HepG2 (cell line): ENCODE measurements around the gene LCE1B. TPM values are rescaled to one million over a fixed set of nuclear protein-coding genes. Genes with fewer than 3 reads are reported as not detected.
A peak's percentile ranks its signal among the peaks of the same experiment; 100 is the strongest.

Source experiments
- ATAC-seq: fragments of 200-7000 bp; cut with Tn5 transposase; 3 replicates; pipeline ENCODE4 v1.9.1; 2020; ENCODE audit warnings: mild to moderate bottlenecking, moderate library complexity
- BruUV-seq: library from RNA; stranded (reverse); fragments of 400-500 nt; replicated peaks from 2 replicates; lab custom pipeline; 2021; lab: Mats Ljungman, UMichigan
- CTCF ChIA-PET: fragments of 300-600 bp; formaldehyde crosslinking; extraction: SDS; loops from one replicate; lab custom pipeline; 2021; ENCODE audit warnings: low total read pairs, inconsistent platforms, low intra/inter-chr PET ratio; lab: Yijun Ruan, JAX
- POLR2A ChIA-PET: fragments of 350-600 bp; sonication (Branson Sonifier 250); formaldehyde crosslinking; loops from one replicate; lab custom pipeline; 2020; ENCODE audit warnings: antibody characterized with exemption, inconsistent platforms; lab: Yijun Ruan, JAX
- DNase-seq: peaks from one replicate; pipeline ENCODE4 v3.0.0-alpha.2; 2015; ENCODE audit warnings: low spot score
- FAIRE-seq: peaks from 3 replicates; lab custom pipeline; 2011; peaks lifted over from hg19 to GRCh38; lab: Jason Lieb, UNC
- H2AFZ ChIP-seq: one replicate; pipeline ENCODE4 v1.6.1; 2011; ENCODE audit warnings: low read length, inconsistent platforms
- H3K27ac ChIP-seq: fragments of 300-600 bp; 3 replicates; pipeline ENCODE4 v1.8.0; 2011; ENCODE audit warnings: mixed run types, mild to moderate bottlenecking, mixed read lengths, low read length, inconsistent platforms; ENCODE audit not compliant: insufficient read depth; ENCODE audit errors: extremely low read length
- H3K27me3 ChIP-seq, 2 experiments: fragments of 200-600 bp in 1 of 2; 2 replicates in 1 of 2; 3 replicates in 1 of 2; pipeline versions ENCODE4 v1.6.0 to v1.8.0; 2011; ENCODE audit warnings: low read length in 2 of 2, mild to moderate bottlenecking in 2 of 2, moderate library complexity in 2 of 2, inconsistent platforms in 1 of 2; ENCODE audit not compliant: insufficient read depth in 2 of 2, control insufficient read depth in 1 of 2
- H3K36me3 ChIP-seq, 2 experiments: fragments of 200-600 bp in 1 of 2; replicated peaks in 1 of 2; 2 replicates in 1 of 2; 3 replicates in 1 of 2; pipeline versions ENCODE4 v1.5.1 to v1.8.0; 2011; ENCODE audit warnings: low read length in 2 of 2, inconsistent platforms in 1 of 2; ENCODE audit not compliant: insufficient read depth in 2 of 2, control insufficient read depth in 1 of 2
- H3K4me1 ChIP-seq: 2 replicates; pipeline ENCODE4 v1.5.1; 2012; ENCODE audit warnings: low read length, inconsistent platforms; ENCODE audit not compliant: insufficient read depth
- H3K4me2 ChIP-seq: 2 replicates; pipeline ENCODE4 v1.6.0; 2011; ENCODE audit warnings: low read depth, low read length, inconsistent platforms
- H3K4me3 ChIP-seq, 3 experiments: fragments of 200-600 bp in 1 of 3; sonication (generic), shearing (Covaris generic) in 1 of 3; replicated peaks in 1 of 3; 2 replicates each; pipeline ENCODE4 v1.5.1; 2011 to 2016; ENCODE audit warnings: low read length in 3 of 3, inconsistent platforms in 2 of 3, low read depth in 2 of 3, mild to moderate bottlenecking in 2 of 3, control low read depth in 1 of 3, mixed read lengths in 1 of 3; ENCODE audit not compliant: insufficient read depth in 1 of 3
- H3K79me2 ChIP-seq: one replicate; pipeline ENCODE4 v1.6.1; 2011; ENCODE audit warnings: low read length, inconsistent platforms; ENCODE audit not compliant: insufficient read depth
- H3K9ac ChIP-seq: 2 replicates; pipeline ENCODE4 v1.6.0; 2011; ENCODE audit warnings: mild to moderate bottlenecking, low read depth, low read length, inconsistent platforms; ENCODE audit not compliant: insufficient read depth
- H3K9me3 ChIP-seq: 2 replicates; pipeline ENCODE4 v1.5.1; 2012; ENCODE audit warnings: mild to moderate bottlenecking, low read length
- H4K20me1 ChIP-seq: 2 replicates; pipeline ENCODE4 v1.6.0; 2011; ENCODE audit warnings: inconsistent platforms, mild to moderate bottlenecking, low read length, moderate library complexity; ENCODE audit not compliant: insufficient read depth
- HDAC6 ChIP-seq: fragments of 200-600 bp; sonication (generic); IDR thresholded peaks from 2 replicates; pipeline ENCODE4 v1.7.0; 2017; ENCODE audit warnings: mild to moderate bottlenecking, antibody characterized with exemption, low read length, low read depth
- PATZ1 ChIP-seq: sonication (generic); formaldehyde crosslinking; IDR thresholded peaks from 2 replicates; pipeline ENCODE4 v1.4.0; 2020; ENCODE audit warnings: missing genetic modification reagents
- PBX2 ChIP-seq: IDR thresholded peaks from 2 replicates; pipeline ENCODE4 v1.6.1; 2016; ENCODE audit warnings: control low read depth
- SKIL ChIP-seq: sonication (generic); formaldehyde crosslinking; IDR thresholded peaks from 2 replicates; pipeline ENCODE4 v1.8.0; 2022; ENCODE audit warnings: missing genetic modification reagents, mild to moderate bottlenecking, moderate library complexity, borderline replicate concordance
- TBX2 ChIP-seq: sonication (generic); formaldehyde crosslinking; IDR thresholded peaks from 2 replicates; pipeline ENCODE4 v1.5.0; 2020; ENCODE audit warnings: missing genetic modification reagents, mild to moderate bottlenecking, borderline replicate concordance
- TFAP4 ChIP-seq: sonication (generic); IDR thresholded peaks from 2 replicates; pipeline ENCODE4 v1.6.1; 2016; ENCODE audit warnings: low read depth, borderline replicate concordance
- TIGD3 ChIP-seq: sonication (generic); formaldehyde crosslinking; IDR thresholded peaks from 2 replicates; pipeline ENCODE4 v1.5.1; 2020; ENCODE audit warnings: mild to moderate bottlenecking, missing genetic modification reagents, borderline replicate concordance
- ZNF343 ChIP-seq: sonication (generic); formaldehyde crosslinking; IDR thresholded peaks from 2 replicates; pipeline ENCODE4 v1.4.0; 2020; ENCODE audit warnings: mild to moderate bottlenecking, missing genetic modification reagents
- WGBS: methylation state at CpG from one replicate; pipeline ENCODE4 v1.1.6; 2017; ENCODE audit warnings: low lambda C conversion rate; 5-methylcytosine and 5-hydroxymethylcytosine counted together
- in situ Hi-C: cut with HindIII; loops from 2 replicates; pipeline ENCODE4 v1.10.0; 2017; ENCODE audit warnings: low pct_unique_long_range_greater_than_20kb; ENCODE audit not compliant: extremely low pct_ligation_motif_present
- intact Hi-C: fragments of 100-400 bp; cut with micrococcal nuclease; formaldehyde crosslinking; loops from one replicate; pipeline ENCODE4 v1.10.0; 2022; ENCODE audit not compliant: unreplicated experiment
- polyA plus RNA-seq, 8 experiments: library from polyadenylated mRNA; depleted of rRNA in 3 of 8; stranded (reverse) in 7 of 8; unstranded in 1 of 8; fragments of >200 nt; fragmentation: Illumina TruSeq in 4 of 8; extraction: Trizol in 4 of 8; gene quantifications; 2 replicates each; pipeline versions ENCODE4 v1.2.1 to v1.2.3, GENCODE V29; 2011 to 2016; ENCODE audit warnings: low read depth in 4 of 8, missing spikeins in 1 of 8, mixed read lengths in 1 of 8; ENCODE audit not compliant: insufficient read depth in 1 of 8
- total RNA-seq, 5 experiments: library from RNA; depleted of rRNA; stranded (reverse); fragments of >200 nt; fragmentation: Illumina TruSeq; extraction: Trizol; gene quantifications; 2 replicates each; pipeline ENCODE4 v1.2.3, GENCODE V29; 2016; ENCODE audit warnings: low read depth in 1 of 5

LCE1B gene
- total and polyA plus RNA-seq, 2 of the 13 experiments (the other 11 are each of a cell fraction or from before 2014, with no cell fraction given), result not detected

- Histone ChIP-seq H3K27me3 (no peaks in the 10 kb centered on the region), H3K79me2 (no peaks in the 10 kb centered on the region), H4K20me1 (no peaks in the 10 kb centered on the region), H3K4me2 (no peak within 1 kb of the TSS), H2AFZ (no peak within 1 kb of the TSS), H3K4me3 (no peak within 1 kb of the TSS), H3K9me3 (no peaks in the 10 kb centered on the region), H3K36me3 (no peaks in the 10 kb centered on the region), H3K9ac (no peak within 1 kb of the TSS), H3K4me1 (no peaks in the 10 kb centered on the region), H3K27ac (no peak within 1 kb of the TSS)
- POLR2A ChIA-PET, result no interaction called here
- DNase-seq (peak; percentile 8), ATAC-seq (peak; percentile 74; the same call in 2 of the 3 replicates), FAIRE-seq (no peak)
- no peak for TF ChIP-seq SKIL (CRISPR knock-in tag)
- no peak for TF ChIP-seq TFAP4
- no peak for TF ChIP-seq HDAC6
- no peak for TF ChIP-seq ZNF343
- no peak for TF ChIP-seq TIGD3 (CRISPR knock-in tag)
- no peak for TF ChIP-seq TBX2 (CRISPR knock-in tag)
- TF ChIP-seq PATZ1 (CRISPR knock-in tag), result no peak
- no peak for TF ChIP-seq PBX2
- intact Hi-C loops (no loop called here), in situ Hi-C loops (no loop called here)
- no TSS peak for BruUV-seq
- CTCF ChIA-PET, result no interaction called here
- 2% methylated on average over 6 of the region's 6 CpGs for WGBS
Observed at GRCh38 chr1:152774875-152775274, 36.9 kb upstream of the LCE1B start, which contains the start of gene LCE1F. Gene LCE1F (plus strand): TSS chr1:152775140. CDS start chr1:152776372, 1,232 bp downstream.
